ENCODE data around the gene RNF224.

RNF224 gene

DNA sequence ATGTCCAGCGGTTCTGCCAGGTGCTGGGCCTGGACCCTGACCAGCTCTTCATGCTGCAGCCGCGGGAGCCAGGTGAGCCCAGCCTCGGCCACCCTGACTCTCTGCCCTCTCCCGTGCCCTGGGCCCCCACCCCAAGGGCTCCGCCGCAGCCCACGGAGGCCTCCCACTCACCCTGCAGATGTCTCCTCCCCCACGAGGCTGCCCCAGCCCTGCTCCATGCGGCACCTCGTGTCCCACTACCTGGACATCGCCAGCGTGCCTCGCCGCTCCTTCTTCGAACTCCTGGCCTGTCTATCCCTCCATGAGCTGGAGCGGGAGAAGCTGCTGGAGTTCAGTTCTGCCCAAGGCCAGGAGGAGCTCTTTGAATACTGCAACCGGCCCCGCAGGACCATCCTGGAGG, 12.7 kb upstream of the RNF224 start:
- TF ChIP-seq, protein P1, sequence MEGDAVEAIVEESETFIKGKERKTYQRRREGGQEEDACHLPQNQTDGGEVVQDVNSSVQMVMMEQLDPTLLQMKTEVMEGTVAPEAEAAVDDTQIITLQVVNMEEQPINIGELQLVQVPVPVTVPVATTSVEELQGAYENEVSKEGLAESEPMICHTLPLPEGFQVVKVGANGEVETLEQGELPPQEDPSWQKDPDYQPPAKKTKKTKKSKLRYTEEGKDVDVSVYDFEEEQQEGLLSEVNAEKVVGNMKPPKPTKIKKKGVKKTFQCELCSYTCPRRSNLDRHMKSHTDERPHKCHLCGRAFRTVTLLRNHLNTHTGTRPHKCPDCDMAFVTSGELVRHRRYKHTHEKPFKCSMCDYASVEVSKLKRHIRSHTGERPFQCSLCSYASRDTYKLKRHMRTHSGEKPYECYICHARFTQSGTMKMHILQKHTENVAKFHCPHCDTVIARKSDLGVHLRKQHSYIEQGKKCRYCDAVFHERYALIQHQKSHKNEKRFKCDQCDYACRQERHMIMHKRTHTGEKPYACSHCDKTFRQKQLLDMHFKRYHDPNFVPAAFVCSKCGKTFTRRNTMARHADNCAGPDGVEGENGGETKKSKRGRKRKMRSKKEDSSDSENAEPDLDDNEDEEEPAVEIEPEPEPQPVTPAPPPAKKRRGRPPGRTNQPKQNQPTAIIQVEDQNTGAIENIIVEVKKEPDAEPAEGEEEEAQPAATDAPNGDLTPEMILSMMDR (IDR thresholded peaks at IDR 0.05; ENCODE audit: low read depth, low read length, missing control alignments): no peak
- no peak for DNase-seq (ENCODE audit: extremely low read depth, low read depth)
- H3K4me3 ChIP-seq (replicated peaks; ENCODE audit: low read depth, low read length): no peak overlapping the region

DNA sequence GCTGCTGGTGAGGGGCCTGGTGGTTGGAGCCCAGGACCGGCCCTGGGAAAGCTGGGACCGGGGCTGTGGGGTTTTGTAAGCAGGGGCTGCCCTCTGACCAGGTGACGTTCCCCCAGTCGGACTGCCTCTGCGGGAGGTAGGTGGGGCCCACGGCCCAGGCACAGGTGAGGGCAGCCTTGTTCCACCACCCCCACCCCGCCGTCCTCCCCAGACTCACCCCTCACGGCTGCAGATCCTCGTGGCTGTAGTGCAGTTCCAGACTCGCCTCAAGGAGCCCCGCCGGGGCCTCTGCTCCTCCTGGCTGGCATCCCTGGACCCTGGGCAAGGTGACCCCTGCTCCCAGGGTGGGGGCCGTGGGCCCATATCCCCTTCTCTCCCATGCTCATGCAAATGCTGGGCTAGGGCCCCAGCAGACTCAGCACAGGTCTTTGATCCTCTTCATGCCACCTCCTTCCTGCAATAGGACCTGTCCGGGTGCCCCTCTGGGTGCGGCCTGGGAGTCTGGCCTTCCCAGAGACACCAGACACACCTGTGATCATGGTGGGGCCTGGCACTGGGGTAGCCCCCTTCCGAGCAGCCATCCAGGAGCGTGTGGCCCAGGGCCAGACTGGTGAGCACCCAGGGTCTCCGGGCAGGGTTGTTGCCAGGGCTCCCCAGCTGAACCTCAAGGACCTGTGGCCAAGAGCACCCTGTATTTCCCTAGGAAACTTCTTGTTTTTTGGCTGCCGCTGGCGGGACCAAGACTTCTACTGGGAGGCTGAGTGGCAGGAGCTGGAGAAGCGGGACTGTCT, 11.9 kb upstream of the RNF224 start:
- H3K4me3 ChIP-seq (replicated peaks; ENCODE audit: low read depth, low read length): no peak overlapping the region
- TF ChIP-seq, protein P1 (IDR thresholded peaks at IDR 0.05; ENCODE audit: low read depth, low read length, missing control alignments): no peak
- no peak for DNase-seq (ENCODE audit: extremely low read depth, low read depth)

GRCh38 chr9:137216188-137216965, 10.9 kb upstream of the RNF224 start:
- TF ChIP-seq, protein P1 (IDR thresholded peaks at IDR 0.05; ENCODE audit: low read depth, low read length, missing control alignments): no peak
- H3K4me3 ChIP-seq (replicated peaks; ENCODE audit: low read depth, low read length): no peak overlapping the region
- DNase-seq (ENCODE audit: extremely low read depth, low read depth): no peak

DNA sequence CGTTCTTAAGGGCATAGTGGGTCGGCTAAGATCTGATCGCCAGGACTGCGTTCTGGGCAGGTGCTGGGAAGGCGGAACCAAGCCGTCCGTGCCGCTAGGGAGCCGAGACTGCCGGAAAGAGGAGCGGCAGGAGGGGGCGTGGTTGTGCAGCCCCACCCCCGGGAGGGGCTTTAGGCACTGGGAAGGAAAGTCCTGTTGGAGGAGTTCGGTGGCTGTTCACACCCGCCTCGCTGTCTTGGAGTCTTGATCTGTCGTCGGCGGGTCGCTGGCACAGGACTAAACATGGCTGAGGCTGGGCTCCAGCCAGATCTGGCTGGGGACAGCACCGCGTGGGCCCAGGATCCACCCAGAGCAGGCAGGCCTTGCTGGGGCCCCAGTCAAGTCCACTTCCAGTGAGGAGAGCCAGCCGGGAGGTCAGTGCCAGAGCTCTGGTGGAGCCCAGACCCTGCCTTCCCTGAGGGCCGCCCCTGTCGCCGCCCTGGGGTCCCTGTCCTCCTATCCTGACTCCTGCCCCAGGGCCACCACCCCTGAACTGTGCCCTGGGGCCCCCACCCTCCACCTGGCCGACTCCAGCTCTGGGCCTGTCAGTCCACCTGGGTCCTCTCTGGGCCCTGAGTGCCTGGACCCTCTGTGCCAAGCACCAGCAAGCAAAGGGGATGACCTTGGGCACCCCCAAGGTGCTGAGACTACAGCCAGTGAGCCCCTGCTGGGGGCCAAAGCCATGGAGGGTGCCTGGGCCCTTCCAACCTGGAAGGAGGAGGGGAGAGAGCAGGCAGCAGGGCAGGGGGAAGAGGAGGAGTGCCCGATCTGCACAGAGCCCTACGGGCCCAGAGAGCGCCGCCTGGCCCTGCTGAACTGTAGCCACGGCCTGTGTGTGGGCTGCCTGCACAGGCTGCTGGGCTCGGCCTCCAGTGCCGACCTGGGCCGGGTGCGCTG, 9.8 kb upstream of the RNF224 start:
- no peak overlapping the region for H3K4me3 ChIP-seq (replicated peaks; ENCODE audit: low read depth, low read length)
- DNase-seq (ENCODE audit: extremely low read depth, low read depth): no peak
- TF ChIP-seq, protein P1 (IDR thresholded peaks at IDR 0.05; ENCODE audit: low read depth, low read length, missing control alignments): no peak

- H3K4me3 ChIP-seq (replicated peaks; ENCODE audit: low read depth, low read length): no peak overlapping the region
- no peak for DNase-seq (ENCODE audit: extremely low read depth, low read depth)
- TF ChIP-seq, protein P1 (IDR thresholded peaks at IDR 0.05; ENCODE audit: low read depth, low read length, missing control alignments): no peak
Measured at GRCh38 chr9:137218212-137218753, 9.0 kb upstream of the RNF224 start.

DNA sequence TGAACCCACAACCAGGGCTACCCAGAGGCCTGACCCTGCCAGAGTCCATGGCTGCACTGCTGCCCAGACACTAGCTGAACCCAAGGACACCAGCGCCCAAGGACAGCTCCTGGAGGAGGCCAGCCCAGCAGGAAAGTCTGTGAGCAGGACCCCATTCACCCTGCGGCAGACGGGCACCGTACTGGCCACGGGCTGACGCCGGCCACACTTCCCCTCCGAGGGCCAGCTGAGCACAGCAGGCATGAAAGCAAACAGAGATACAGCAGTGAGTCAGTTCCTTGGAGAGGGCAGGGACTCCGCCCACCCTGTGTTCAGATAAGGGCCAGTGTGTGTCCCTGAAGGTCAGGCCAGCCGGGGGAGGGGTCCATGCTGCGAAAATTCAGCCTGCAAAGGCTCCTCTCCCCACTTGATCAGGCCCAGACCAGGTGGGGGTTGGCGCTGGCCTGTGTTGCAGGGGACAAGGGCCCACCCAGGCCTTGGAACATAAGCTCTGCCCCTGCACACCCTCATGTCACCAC, 8.5 kb upstream of the RNF224 start:
- DNase-seq (ENCODE audit: extremely low read depth, low read depth): no peak
- H3K4me3 ChIP-seq (replicated peaks; ENCODE audit: low read depth, low read length): no peak overlapping the region
- TF ChIP-seq, protein P1 (IDR thresholded peaks at IDR 0.05; ENCODE audit: low read depth, low read length, missing control alignments): no peak

Measured in HFF-Myc (cell line).